GM21447 (cell line): ENCODE measurements around the gene WWC1.
A peak's percentile ranks its signal among the peaks of the same experiment; 100 is the strongest.
"Not testable (repeated sequence)": the region's sequence is repeated elsewhere in the genome, so short reads cannot be mapped to it uniquely, and the experiment has no call there.

Source experiments
- ATAC-seq: cut with Tn5 transposase; IDR thresholded peaks from one replicate; pipeline ENCODE4 v1.9.1; 2021; ENCODE audit not compliant: unreplicated experiment

Gene WWC1

GRCh38 chr5:168430296-168430695 lies 138.9 kb downstream of the WWC1 start:
- no peak for ATAC-seq

- ATAC-seq: no peak
Measured at GRCh38 chr5:168432903-168433302, 141.5 kb downstream of the WWC1 start.

GRCh38 chr5:168434001-168434400 lies 142.6 kb downstream of the WWC1 start:
- no peak for ATAC-seq

- no peak for ATAC-seq
Measured at GRCh38 chr5:168434746-168435321, 143.4 kb downstream of the WWC1 start.

- not testable (repeated sequence) for ATAC-seq
Measured at GRCh38 chr5:168435340-168435739, 143.9 kb downstream of the WWC1 start.

- no peak for ATAC-seq
Measured at GRCh38 chr5:168438349-168438748, 146.9 kb downstream of the WWC1 start.

GRCh38 chr5:168443533-168443932 lies 152.1 kb downstream of the WWC1 start:
- no peak for ATAC-seq

- no peak for ATAC-seq
Measured at GRCh38 chr5:168443950-168444700, 152.7 kb downstream of the WWC1 start.

- no peak for ATAC-seq
Measured at GRCh38 chr5:168446983-168447619, 155.7 kb downstream of the WWC1 start.

GRCh38 chr5:168447808-168448207 lies 156.4 kb downstream of the WWC1 start:
- no peak for ATAC-seq

GRCh38 chr5:168449166-168449565 lies 157.7 kb downstream of the WWC1 start:
- no peak for ATAC-seq

GRCh38 chr5:168451565-168451964 lies 160.1 kb downstream of the WWC1 start:
- no peak for ATAC-seq

GRCh38 chr5:168455201-168455600 lies 163.8 kb downstream of the WWC1 start:
- no peak for ATAC-seq

- ATAC-seq: no peak
Measured at GRCh38 chr5:168457542-168457941, 166.1 kb downstream of the WWC1 start.

GRCh38 chr5:168460606-168461005 lies 169.2 kb downstream of the WWC1 start:
- ATAC-seq: no peak

GRCh38 chr5:168463081-168463480 lies 171.6 kb downstream of the WWC1 start:
- no peak for ATAC-seq

- ATAC-seq: peak; percentile 68
Measured at GRCh38 chr5:168464214-168464613, 172.8 kb downstream of the WWC1 start.

GRCh38 chr5:168464641-168465040 lies 173.2 kb downstream of the WWC1 start:
- ATAC-seq: no peak

GRCh38 chr5:168467755-168468330 lies 176.4 kb downstream of the WWC1 start:
- no peak for ATAC-seq

GRCh38 chr5:168468836-168469235 lies 177.4 kb downstream of the WWC1 start:
- no peak for ATAC-seq

GRCh38 chr5:168469816-168470215 lies 178.4 kb downstream of the WWC1 start:
- no peak for ATAC-seq

- ATAC-seq: no peak
Measured at GRCh38 chr5:168471785-168472184, 180.3 kb downstream of the WWC1 start.
